WTC11 (cell line): ENCODE results near the gene SLC12A4. TPM values are rescaled to one million over a fixed set of nuclear protein-coding genes. Genes with fewer than 3 reads are reported as not detected.

Experiments used
- ATAC-seq: fragments of 200-7000 bp; cut with Tn5 transposase; 2 replicates; pipeline ENCODE4 v1.10.0; 2021; ENCODE audit warnings: mild to moderate bottlenecking, moderate library complexity
- CTCF ChIA-PET: fragments of 300-600 bp; sonication (Branson Sonifier 250); formaldehyde crosslinking; loops from one replicate; lab custom pipeline; 2021; ENCODE audit warnings: antibody characterized with exemption; lab: Charles Lee
- POLR2A ChIA-PET: fragments of 350-600 bp; sonication (Branson Sonifier 250); formaldehyde crosslinking; loops from one replicate; lab custom pipeline; 2021; ENCODE audit warnings: antibody characterized with exemption; lab: Charles Lee
- DNase-seq: peaks from one replicate; pipeline ENCODE4 v3.0.0; 2021; ENCODE audit warnings: low spot score
- H3K27ac Mint-ChIP-seq: 2 replicates; pipeline ENCODE4 v1.8.0; 2021; ENCODE audit warnings: mixed read lengths
- H3K27me3 Mint-ChIP-seq: 2 replicates; pipeline ENCODE4 v1.8.0; 2021; ENCODE audit warnings: low read depth, mild to moderate bottlenecking, moderate library complexity, mixed read lengths
- H3K36me3 Mint-ChIP-seq: 2 replicates; pipeline ENCODE4 v1.8.0; 2021; ENCODE audit warnings: mixed read lengths
- H3K4me1 Mint-ChIP-seq: 2 replicates; pipeline ENCODE4 v1.8.0; 2022; ENCODE audit warnings: mixed read lengths
- H3K4me3 Mint-ChIP-seq: 2 replicates; pipeline ENCODE4 v1.8.0; 2021; ENCODE audit warnings: mild to moderate bottlenecking, moderate library complexity, mixed read lengths
- H3K9me3 Mint-ChIP-seq: 2 replicates; pipeline ENCODE4 v1.8.0; 2021; ENCODE audit warnings: mixed read lengths
- AFF4 ChIP-seq: sonication (generic); formaldehyde crosslinking; IDR thresholded peaks from 2 replicates; pipeline ENCODE4 v1.8.1; 2023; ENCODE audit warnings: mild to moderate bottlenecking, missing genetic modification reagents, borderline replicate concordance
- CREB1 ChIP-seq: sonication (generic); formaldehyde crosslinking; IDR thresholded peaks from 2 replicates; pipeline ENCODE4 v1.8.0; 2023; ENCODE audit warnings: mild to moderate bottlenecking, missing genetic modification reagents
- FOXK1 ChIP-seq: sonication (generic); formaldehyde crosslinking; IDR thresholded peaks from 2 replicates; pipeline ENCODE4 v1.8.0; 2022; ENCODE audit warnings: mild to moderate bottlenecking, moderate library complexity, missing genetic modification reagents
- GRHL2 ChIP-seq: fragments of 250-450 bp; sonication (Bioruptor Pico); IDR thresholded peaks from 2 replicates; pipeline ENCODE4 v1.8.0; 2022; ENCODE audit warnings: mild to moderate bottlenecking, moderate library complexity; ENCODE audit not compliant: insufficient replicate concordance, severe bottlenecking
- GTF2I ChIP-seq: fragments of 250-450 bp; sonication (Bioruptor Pico); conservative IDR thresholded peaks from 2 replicates; pipeline ENCODE4 v1.4.0; 2021; ENCODE audit warnings: mild to moderate bottlenecking
- OVOL2 ChIP-seq: fragments of 250-450 bp; sonication (Bioruptor Pico); IDR thresholded peaks from 2 replicates; pipeline ENCODE4 v1.9.0; 2021; ENCODE audit warnings: mild to moderate bottlenecking, borderline replicate concordance
- PRRX2 ChIP-seq: fragments of 250-450 bp; sonication (Bioruptor Pico); IDR thresholded peaks from 2 replicates; pipeline ENCODE4 v1.8.0; 2021; ENCODE audit warnings: mild to moderate bottlenecking
- ZBTB43 ChIP-seq: sonication (generic); formaldehyde crosslinking; IDR thresholded peaks from 2 replicates; pipeline ENCODE4 v1.8.1; 2023; ENCODE audit warnings: mild to moderate bottlenecking, missing genetic modification reagents
- ZNF219 ChIP-seq: sonication (generic); formaldehyde crosslinking; IDR thresholded peaks from 2 replicates; pipeline ENCODE4 v1.8.0; 2023; ENCODE audit warnings: missing genetic modification reagents, mild to moderate bottlenecking, borderline replicate concordance
- total RNA-seq: library from RNA; stranded (reverse); gene quantifications from 3 replicates; pipeline ENCODE4 v1.2.3, GENCODE V29; 2021
- TF ChIP-seq, protein P1 (sequence below): fragments of 250-450 bp; sonication (Bioruptor Pico); IDR thresholded peaks from 2 replicates; pipeline ENCODE4 v1.9.0; 2021; ENCODE audit warnings: mild to moderate bottlenecking
- TF ChIP-seq, protein P2 (sequence below): fragments of 250-450 bp; sonication (Bioruptor Pico); IDR thresholded peaks from 2 replicates; pipeline ENCODE4 v1.9.0; 2021; ENCODE audit warnings: mild to moderate bottlenecking
- TF ChIP-seq, protein P3 (sequence below): fragments of 250-450 bp; sonication (Bioruptor Pico); IDR thresholded peaks from 2 replicates; pipeline ENCODE4 v2.1.2; 2022; ENCODE audit warnings: mild to moderate bottlenecking, moderate library complexity
- TF ChIP-seq, protein P4 (sequence below): sonication (generic); formaldehyde crosslinking; IDR thresholded peaks from 2 replicates; pipeline ENCODE4 v1.8.0; 2023; ENCODE audit warnings: mild to moderate bottlenecking, missing genetic modification reagents
- TF ChIP-seq, protein P5 (sequence below): sonication (generic); formaldehyde crosslinking; IDR thresholded peaks from 2 replicates; pipeline ENCODE4 v1.8.1; 2022; ENCODE audit warnings: mild to moderate bottlenecking, missing genetic modification reagents, moderate library complexity, borderline replicate concordance
- TF ChIP-seq, protein P6 (sequence below): sonication (generic); formaldehyde crosslinking; IDR thresholded peaks from 2 replicates; pipeline ENCODE4 v1.8.0; 2022; ENCODE audit warnings: mild to moderate bottlenecking, missing genetic modification reagents
- TF ChIP-seq, protein P7 (sequence below): fragments of 250-450 bp; sonication (Bioruptor Pico); conservative IDR thresholded peaks from 2 replicates; pipeline ENCODE4 v1.9.0; 2021; ENCODE audit warnings: mild to moderate bottlenecking

Gene SLC12A4
- total RNA-seq, 1 experiment from 2014 or later: 94.1 TPM

DNA sequence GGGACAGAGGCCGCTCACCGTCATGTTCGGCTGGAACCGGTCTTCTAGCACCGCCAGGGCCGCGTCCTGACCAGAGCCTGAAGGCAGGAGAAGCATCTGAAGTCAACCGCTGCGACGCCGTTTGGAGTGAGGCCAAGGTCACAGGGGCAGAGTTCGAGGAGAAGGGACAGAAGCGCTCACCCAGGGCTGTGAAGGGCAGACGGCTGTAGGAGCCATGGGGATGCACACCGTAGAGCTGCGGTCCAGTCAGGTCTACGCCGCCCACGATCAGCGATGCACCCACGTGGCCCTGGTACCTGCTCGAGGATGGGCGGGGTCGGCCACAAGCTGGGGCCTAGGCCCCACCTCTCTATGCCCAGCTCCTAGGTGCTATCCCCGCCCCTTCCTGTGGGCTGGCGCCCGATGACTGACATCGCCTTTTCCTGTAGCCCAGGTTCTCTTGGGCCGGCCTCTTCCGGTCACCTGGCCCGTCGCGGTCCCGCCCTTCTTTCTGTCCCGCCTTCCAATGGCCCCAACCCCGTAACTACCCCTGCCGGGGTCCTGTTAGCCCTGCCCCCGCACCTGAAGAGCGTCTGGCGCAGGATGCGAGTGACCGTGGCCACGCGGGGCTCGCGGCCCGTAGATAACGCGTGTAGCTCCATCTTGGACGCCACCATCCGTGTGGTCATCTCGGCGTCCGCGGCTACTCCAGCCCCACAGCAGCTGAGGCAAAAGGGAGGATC lies 32.9 kb downstream of the SLC12A4 start:
- peaks cover 23% of the 10 kb centered on the region for H3K4me1 Mint-ChIP-seq
- H3K27me3 Mint-ChIP-seq: no peaks in the 10 kb centered on the region
- DNase-seq (peak; percentile 98), ATAC-seq (peak; percentile 92)
- ChIA-PET POLR2A (interaction anchor here (0.5 to 4.7 kb wide), 10 partner anchors 10 to 282 kb away, joined by 3 to 30 read pairs (median 4); partner anchors contain the start of genes ACD, NFATC3, NRN1L and PSKH1), CTCF (interaction anchor here (0.6 to 4.0 kb wide), 21 partner anchors 8 to 918 kb away, joined by 3 to 52 read pairs (median 6); partner anchors contain the start of genes C16orf86, ENKD1, LCAT and NRN1L)
- no peaks in the 10 kb centered on the region for H3K9me3 Mint-ChIP-seq
- peak overlapping the region; percentile 100 for H3K4me3 Mint-ChIP-seq
- peaks cover 6% of the 10 kb centered on the region for H3K36me3 Mint-ChIP-seq
- H3K27ac Mint-ChIP-seq: peak overlapping the region; percentile 100
- TF ChIP-seq, protein P1, sequence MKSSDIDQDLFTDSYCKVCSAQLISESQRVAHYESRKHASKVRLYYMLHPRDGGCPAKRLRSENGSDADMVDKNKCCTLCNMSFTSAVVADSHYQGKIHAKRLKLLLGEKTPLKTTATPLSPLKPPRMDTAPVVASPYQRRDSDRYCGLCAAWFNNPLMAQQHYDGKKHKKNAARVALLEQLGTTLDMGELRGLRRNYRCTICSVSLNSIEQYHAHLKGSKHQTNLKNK (CRISPR knock-in tag): peak; percentile 78
- TF ChIP-seq GTF2I (no peak), ZBTB43 (CRISPR knock-in tag) (peak; percentile 18; the same call in 1 of the 2 replicates), OVOL2 (CRISPR knock-in tag) (no peak), ZNF219 (CRISPR knock-in tag) (0 out of 2 replicates have a peak, but pooled peaks have one; percentile 52), AFF4 (peak; percentile 81; the same call in 1 of the 2 replicates), FOXK1 (CRISPR knock-in tag) (peak; percentile 76), CREB1 (CRISPR knock-in tag) (peak; percentile 70; the same call in 1 of the 2 replicates), GRHL2 (no peak), PRRX2 (CRISPR knock-in tag) (no peak)
- TF ChIP-seq, protein P2, sequence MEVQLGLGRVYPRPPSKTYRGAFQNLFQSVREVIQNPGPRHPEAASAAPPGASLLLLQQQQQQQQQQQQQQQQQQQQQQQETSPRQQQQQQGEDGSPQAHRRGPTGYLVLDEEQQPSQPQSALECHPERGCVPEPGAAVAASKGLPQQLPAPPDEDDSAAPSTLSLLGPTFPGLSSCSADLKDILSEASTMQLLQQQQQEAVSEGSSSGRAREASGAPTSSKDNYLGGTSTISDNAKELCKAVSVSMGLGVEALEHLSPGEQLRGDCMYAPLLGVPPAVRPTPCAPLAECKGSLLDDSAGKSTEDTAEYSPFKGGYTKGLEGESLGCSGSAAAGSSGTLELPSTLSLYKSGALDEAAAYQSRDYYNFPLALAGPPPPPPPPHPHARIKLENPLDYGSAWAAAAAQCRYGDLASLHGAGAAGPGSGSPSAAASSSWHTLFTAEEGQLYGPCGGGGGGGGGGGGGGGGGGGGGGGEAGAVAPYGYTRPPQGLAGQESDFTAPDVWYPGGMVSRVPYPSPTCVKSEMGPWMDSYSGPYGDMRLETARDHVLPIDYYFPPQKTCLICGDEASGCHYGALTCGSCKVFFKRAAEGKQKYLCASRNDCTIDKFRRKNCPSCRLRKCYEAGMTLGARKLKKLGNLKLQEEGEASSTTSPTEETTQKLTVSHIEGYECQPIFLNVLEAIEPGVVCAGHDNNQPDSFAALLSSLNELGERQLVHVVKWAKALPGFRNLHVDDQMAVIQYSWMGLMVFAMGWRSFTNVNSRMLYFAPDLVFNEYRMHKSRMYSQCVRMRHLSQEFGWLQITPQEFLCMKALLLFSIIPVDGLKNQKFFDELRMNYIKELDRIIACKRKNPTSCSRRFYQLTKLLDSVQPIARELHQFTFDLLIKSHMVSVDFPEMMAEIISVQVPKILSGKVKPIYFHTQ (CRISPR knock-in tag): 0 out of 2 replicates have a peak, but pooled peaks have one; percentile 26
- TF ChIP-seq, protein P3, sequence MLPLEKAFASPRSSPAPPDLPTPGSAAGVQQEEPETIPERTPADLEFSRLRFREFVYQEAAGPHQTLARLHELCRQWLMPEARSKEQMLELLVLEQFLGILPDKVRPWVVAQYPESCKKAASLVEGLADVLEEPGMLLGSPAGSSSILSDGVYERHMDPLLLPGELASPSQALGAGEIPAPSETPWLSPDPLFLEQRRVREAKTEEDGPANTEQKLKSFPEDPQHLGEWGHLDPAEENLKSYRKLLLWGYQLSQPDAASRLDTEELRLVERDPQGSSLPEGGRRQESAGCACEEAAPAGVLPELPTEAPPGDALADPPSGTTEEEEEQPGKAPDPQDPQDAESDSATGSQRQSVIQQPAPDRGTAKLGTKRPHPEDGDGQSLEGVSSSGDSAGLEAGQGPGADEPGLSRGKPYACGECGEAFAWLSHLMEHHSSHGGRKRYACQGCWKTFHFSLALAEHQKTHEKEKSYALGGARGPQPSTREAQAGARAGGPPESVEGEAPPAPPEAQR: no peak
- TF ChIP-seq, protein P4, sequence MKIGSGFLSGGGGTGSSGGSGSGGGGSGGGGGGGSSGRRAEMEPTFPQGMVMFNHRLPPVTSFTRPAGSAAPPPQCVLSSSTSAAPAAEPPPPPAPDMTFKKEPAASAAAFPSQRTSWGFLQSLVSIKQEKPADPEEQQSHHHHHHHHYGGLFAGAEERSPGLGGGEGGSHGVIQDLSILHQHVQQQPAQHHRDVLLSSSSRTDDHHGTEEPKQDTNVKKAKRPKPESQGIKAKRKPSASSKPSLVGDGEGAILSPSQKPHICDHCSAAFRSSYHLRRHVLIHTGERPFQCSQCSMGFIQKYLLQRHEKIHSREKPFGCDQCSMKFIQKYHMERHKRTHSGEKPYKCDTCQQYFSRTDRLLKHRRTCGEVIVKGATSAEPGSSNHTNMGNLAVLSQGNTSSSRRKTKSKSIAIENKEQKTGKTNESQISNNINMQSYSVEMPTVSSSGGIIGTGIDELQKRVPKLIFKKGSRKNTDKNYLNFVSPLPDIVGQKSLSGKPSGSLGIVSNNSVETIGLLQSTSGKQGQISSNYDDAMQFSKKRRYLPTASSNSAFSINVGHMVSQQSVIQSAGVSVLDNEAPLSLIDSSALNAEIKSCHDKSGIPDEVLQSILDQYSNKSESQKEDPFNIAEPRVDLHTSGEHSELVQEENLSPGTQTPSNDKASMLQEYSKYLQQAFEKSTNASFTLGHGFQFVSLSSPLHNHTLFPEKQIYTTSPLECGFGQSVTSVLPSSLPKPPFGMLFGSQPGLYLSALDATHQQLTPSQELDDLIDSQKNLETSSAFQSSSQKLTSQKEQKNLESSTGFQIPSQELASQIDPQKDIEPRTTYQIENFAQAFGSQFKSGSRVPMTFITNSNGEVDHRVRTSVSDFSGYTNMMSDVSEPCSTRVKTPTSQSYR (CRISPR knock-in tag): peak; percentile 79; the same call in 1 of the 2 replicates
- TF ChIP-seq, protein P5, sequence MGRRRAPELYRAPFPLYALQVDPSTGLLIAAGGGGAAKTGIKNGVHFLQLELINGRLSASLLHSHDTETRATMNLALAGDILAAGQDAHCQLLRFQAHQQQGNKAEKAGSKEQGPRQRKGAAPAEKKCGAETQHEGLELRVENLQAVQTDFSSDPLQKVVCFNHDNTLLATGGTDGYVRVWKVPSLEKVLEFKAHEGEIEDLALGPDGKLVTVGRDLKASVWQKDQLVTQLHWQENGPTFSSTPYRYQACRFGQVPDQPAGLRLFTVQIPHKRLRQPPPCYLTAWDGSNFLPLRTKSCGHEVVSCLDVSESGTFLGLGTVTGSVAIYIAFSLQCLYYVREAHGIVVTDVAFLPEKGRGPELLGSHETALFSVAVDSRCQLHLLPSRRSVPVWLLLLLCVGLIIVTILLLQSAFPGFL: peak; percentile 25; the same call in 1 of the 2 replicates
- TF ChIP-seq, protein P6, sequence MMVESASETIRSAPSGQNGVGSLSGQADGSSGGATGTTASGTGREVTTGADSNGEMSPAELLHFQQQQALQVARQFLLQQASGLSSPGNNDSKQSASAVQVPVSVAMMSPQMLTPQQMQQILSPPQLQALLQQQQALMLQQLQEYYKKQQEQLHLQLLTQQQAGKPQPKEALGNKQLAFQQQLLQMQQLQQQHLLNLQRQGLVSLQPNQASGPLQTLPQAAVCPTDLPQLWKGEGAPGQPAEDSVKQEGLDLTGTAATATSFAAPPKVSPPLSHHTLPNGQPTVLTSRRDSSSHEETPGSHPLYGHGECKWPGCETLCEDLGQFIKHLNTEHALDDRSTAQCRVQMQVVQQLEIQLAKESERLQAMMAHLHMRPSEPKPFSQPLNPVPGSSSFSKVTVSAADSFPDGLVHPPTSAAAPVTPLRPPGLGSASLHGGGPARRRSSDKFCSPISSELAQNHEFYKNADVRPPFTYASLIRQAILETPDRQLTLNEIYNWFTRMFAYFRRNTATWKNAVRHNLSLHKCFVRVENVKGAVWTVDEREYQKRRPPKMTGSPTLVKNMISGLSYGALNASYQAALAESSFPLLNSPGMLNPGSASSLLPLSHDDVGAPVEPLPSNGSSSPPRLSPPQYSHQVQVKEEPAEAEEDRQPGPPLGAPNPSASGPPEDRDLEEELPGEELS: peak; percentile 20; the same call in 1 of the 2 replicates
- TF ChIP-seq, protein P7, sequence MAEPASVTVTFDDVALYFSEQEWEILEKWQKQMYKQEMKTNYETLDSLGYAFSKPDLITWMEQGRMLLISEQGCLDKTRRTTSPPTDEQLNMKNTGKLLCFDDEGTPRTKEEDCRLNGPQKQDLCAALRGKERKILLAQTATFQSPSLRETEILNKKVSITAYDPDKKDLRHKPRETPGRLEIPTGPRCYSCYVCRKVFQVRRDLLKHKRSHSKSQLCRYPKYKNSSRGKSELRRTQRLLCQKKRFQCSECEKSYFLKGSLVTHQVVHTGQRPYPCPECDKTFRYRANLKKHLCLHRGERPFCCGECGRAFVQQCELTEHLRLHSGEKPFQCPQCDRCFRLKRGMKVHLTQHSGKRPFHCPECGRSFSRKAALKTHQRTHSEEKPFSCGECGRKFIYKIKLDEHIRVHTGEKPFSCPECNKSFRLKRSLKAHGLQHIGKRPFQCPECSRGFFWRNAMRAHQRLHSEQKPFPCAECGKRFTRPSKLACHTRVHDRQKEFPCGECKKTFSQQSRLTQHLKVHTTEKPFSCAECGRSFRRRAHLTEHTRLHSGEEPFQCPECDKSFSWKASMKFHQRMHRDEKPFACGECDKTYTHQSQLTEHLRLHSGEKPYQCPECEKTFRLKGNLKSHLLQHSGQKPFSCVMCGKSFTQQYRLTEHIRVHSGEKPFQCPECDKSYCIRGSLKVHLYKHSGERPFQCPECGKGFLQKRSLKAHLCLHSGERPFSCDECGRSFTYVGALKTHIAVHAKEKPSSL (CRISPR knock-in tag): no peak
